ENCODE measurements around the gene MICAL3.

MICAL3 gene

DNA sequence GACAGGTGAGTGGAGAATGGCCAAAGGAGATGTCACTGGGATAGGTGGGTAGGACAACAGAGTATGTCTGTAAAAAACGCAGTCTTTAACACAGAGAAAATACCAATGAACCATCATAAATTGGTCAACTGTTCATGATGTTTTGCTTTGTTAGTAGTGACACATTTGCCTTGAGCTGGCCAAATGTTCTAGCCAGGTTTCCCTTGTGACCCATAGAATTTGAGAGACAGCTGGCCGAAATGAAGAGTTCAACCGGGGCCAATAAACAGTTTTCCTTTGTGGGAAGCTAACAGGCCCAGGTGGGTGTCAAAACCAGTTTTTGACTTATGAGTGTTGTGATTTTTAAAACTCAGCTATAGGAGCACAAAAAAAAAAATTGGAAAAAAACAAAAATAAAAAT, 133.5 kb downstream of the MICAL3 start:
- no peaks in the 10 kb centered on the region for H3K9me3 Mint-ChIP-seq
- ATAC-seq (replicated peaks) = no peak
- no peaks in the 10 kb centered on the region for H3K27me3 Mint-ChIP-seq
- peak overlapping the region; percentile 72 for H3K27ac Mint-ChIP-seq
- H3K4me3 Mint-ChIP-seq = no peak overlapping the region
- peaks cover 54 to 74% of the 10 kb centered on the region in 2 donors for H3K36me3 Mint-ChIP-seq
- peaks cover 9 to 34% of the 10 kb centered on the region in 2 donors for H3K4me1 Mint-ChIP-seq
- DNase-seq = no peak

DNA sequence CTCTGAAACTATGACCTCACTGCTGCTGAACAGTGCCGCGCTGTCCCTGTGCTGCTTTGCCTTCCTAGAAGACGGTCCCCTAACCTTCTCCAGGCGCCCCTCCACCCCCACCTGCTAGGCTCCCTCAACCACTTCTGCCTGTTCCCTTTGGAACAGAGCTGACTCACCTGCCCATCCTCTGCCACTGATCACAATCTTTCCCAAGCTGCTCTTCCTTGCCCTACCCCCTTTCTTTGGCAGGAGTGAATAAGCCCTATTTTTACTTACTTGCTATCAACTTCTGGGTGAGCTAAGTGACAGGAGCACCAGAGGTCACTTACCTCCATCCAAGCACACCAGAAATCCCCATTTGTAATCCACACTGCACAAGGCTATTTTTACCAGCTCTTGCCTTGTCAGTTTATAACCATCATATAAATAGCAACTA, 134.1 kb downstream of the MICAL3 start:
- no peaks in the 10 kb centered on the region for H3K9me3 Mint-ChIP-seq
- peaks cover 9 to 34% of the 10 kb centered on the region in 2 donors for H3K4me1 Mint-ChIP-seq
- ATAC-seq (replicated peaks) (no peak), DNase-seq (no peak)
- peak overlapping the region; percentile 72 for H3K27ac Mint-ChIP-seq
- no peaks in the 10 kb centered on the region for H3K27me3 Mint-ChIP-seq
- peaks cover 57 to 76% of the 10 kb centered on the region in 2 donors for H3K36me3 Mint-ChIP-seq
- H3K4me3 Mint-ChIP-seq = no peak overlapping the region

GRCh38 chr22:17888855-17889254, 135.5 kb downstream of the MICAL3 start:
- no peak overlapping the region for H3K4me3 Mint-ChIP-seq
- H3K36me3 Mint-ChIP-seq = peaks cover 56 to 81% of the 10 kb centered on the region in 2 donors
- DNase-seq (no peak), ATAC-seq (replicated peaks) (peak; percentile 42 to 57)
- no peaks in the 10 kb centered on the region for H3K9me3 Mint-ChIP-seq
- H3K27ac Mint-ChIP-seq = no peak overlapping the region
- peaks cover 9 to 34% of the 10 kb centered on the region in 2 donors for H3K4me1 Mint-ChIP-seq
- no peaks in the 10 kb centered on the region for H3K27me3 Mint-ChIP-seq

- Mint-ChIP-seq H3K4me3 (no peak overlapping the region), H3K9me3 (no peaks in the 10 kb centered on the region), H3K4me1 (peaks cover 9 to 33% of the 10 kb centered on the region in 2 donors), H3K27me3 (no peaks in the 10 kb centered on the region), H3K27ac (peak overlapping the region; percentile 7), H3K36me3 (peaks cover 56 to 79% of the 10 kb centered on the region in 2 donors)
- DNase-seq (no peak), ATAC-seq (replicated peaks) (no peak)
Observed at GRCh38 chr22:17888439-17888838, 135.9 kb downstream of the MICAL3 start.

GRCh38 chr22:17884893-17885292, 139.5 kb downstream of the MICAL3 start:
- no peak for DNase-seq

GRCh38 chr22:17884084-17884483, 140.3 kb downstream of the MICAL3 start:
- Mint-ChIP-seq H3K27ac (peak overlapping the region; percentile 88), H3K4me1 (peaks cover 4 to 19% of the 10 kb centered on the region in 2 donors), H3K9me3 (no peaks in the 10 kb centered on the region), H3K27me3 (no peaks in the 10 kb centered on the region), H3K36me3 (peaks cover 62 to 79% of the 10 kb centered on the region in 2 donors), H3K4me3 (no peak overlapping the region)
- ATAC-seq (replicated peaks) (no peak), DNase-seq (no peak)

More at GRCh38 chr22:17884893-17885292, 139.5 kb downstream of the MICAL3 start:
- no peak for ATAC-seq (replicated peaks)
- peaks cover 55 to 75% of the 10 kb centered on the region in 2 donors for H3K36me3 Mint-ChIP-seq
- H3K4me3 Mint-ChIP-seq = no peak overlapping the region
- no peaks in the 10 kb centered on the region for H3K27me3 Mint-ChIP-seq
- no peak overlapping the region for H3K27ac Mint-ChIP-seq
- H3K4me1 Mint-ChIP-seq = peaks cover 4 to 14% of the 10 kb centered on the region in 2 donors
- no peaks in the 10 kb centered on the region for H3K9me3 Mint-ChIP-seq

- no peak overlapping the region for H3K4me3 Mint-ChIP-seq
- H3K27ac Mint-ChIP-seq = peak overlapping the region; percentile 80
- peaks cover 59 to 77% of the 10 kb centered on the region in 2 donors for H3K36me3 Mint-ChIP-seq
Observed at GRCh38 chr22:17883356-17883755, 141.0 kb downstream of the MICAL3 start.

GRCh38 chr22:17882727-17883126, 141.6 kb downstream of the MICAL3 start:
- peaks cover 2 to 10% of the 10 kb centered on the region in 2 donors for H3K4me1 Mint-ChIP-seq
- H3K27me3 Mint-ChIP-seq = no peaks in the 10 kb centered on the region
- H3K9me3 Mint-ChIP-seq = no peaks in the 10 kb centered on the region
- peaks cover 61 to 79% of the 10 kb centered on the region in 2 donors for H3K36me3 Mint-ChIP-seq
- ATAC-seq (replicated peaks) (no peak), DNase-seq (no peak)
- H3K4me3 Mint-ChIP-seq = no peak overlapping the region
- peak overlapping the region; percentile 80 for H3K27ac Mint-ChIP-seq

More at GRCh38 chr22:17883356-17883755, 141.0 kb downstream of the MICAL3 start:
- no peak for ATAC-seq (replicated peaks)
- H3K9me3 Mint-ChIP-seq = no peaks in the 10 kb centered on the region
- no peaks in the 10 kb centered on the region for H3K27me3 Mint-ChIP-seq
- peaks cover 4 to 13% of the 10 kb centered on the region in 2 donors for H3K4me1 Mint-ChIP-seq
- DNase-seq = no peak

DNA sequence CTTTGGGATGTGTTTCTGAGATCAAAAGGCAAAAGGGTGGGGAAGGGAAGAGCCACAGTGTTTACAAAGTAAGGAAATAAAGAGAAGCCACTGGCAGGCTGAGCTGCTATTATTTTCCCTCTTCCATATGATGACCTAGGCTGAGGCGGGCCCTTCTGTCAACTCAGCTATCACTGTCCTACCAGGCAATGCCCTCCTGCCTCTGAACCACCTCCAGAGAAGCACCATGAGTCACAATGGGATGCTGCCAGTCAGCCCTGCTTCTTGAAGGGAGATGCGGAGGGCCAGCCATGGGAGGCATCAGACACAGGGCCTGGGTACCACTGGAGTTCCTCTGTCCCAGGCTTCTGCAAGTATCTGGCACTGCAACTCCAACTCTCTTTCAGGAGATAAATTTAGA, 142.2 kb downstream of the MICAL3 start:
- H3K9me3 Mint-ChIP-seq = no peaks in the 10 kb centered on the region
- H3K27me3 Mint-ChIP-seq = no peaks in the 10 kb centered on the region
- no peak overlapping the region for H3K27ac Mint-ChIP-seq
- ATAC-seq (replicated peaks) (no peak), DNase-seq (no peak)
- no peak overlapping the region for H3K4me3 Mint-ChIP-seq
- H3K4me1 Mint-ChIP-seq = peaks cover 2 to 10% of the 10 kb centered on the region in 2 donors
- H3K36me3 Mint-ChIP-seq = peaks cover 61 to 76% of the 10 kb centered on the region in 2 donors

- Mint-ChIP-seq H3K36me3 (peaks cover 58 to 73% of the 10 kb centered on the region in 2 donors), H3K9me3 (no peaks in the 10 kb centered on the region), H3K4me1 (peaks cover 2 to 10% of the 10 kb centered on the region in 2 donors), H3K27me3 (no peaks in the 10 kb centered on the region), H3K27ac (peak overlapping the region; percentile 43), H3K4me3 (no peak overlapping the region)
- DNase-seq (no peak), ATAC-seq (replicated peaks) (no peak)
Observed at GRCh38 chr22:17881366-17881765, 143.0 kb downstream of the MICAL3 start.

GRCh38 chr22:17880468-17880867, 143.9 kb downstream of the MICAL3 start:
- ATAC-seq (replicated peaks) = no peak
- no peak overlapping the region for H3K4me3 Mint-ChIP-seq
- H3K27me3 Mint-ChIP-seq = no peaks in the 10 kb centered on the region
- peaks cover 2 to 10% of the 10 kb centered on the region in 2 donors for H3K4me1 Mint-ChIP-seq
- H3K9me3 Mint-ChIP-seq = no peaks in the 10 kb centered on the region
- peaks cover 53 to 65% of the 10 kb centered on the region in 2 donors for H3K36me3 Mint-ChIP-seq
- DNase-seq = no peak
- H3K27ac Mint-ChIP-seq = no peak overlapping the region

DNA sequence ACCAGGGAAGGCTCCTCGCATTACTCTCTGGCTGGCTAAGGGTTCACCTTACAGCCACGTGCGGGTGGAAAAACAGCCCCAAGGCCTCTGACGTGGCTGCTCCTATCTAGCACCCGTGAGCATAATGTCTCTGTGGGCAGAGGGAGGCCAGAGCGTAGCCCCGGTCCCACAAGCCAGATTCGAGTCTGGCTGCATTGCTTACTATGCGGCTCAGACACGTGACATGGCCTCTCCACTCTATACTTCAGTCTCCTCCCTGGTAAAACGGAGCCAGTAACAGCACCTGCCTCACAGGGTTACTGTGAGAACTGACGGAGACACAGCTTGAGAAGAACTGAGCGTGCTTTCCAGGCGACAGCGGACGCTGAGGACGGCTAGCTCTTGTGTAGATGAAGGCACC, 144.3 kb downstream of the MICAL3 start:
- no peaks in the 10 kb centered on the region for H3K27me3 Mint-ChIP-seq
- H3K27ac Mint-ChIP-seq = no peak overlapping the region
- DNase-seq (no peak), ATAC-seq (replicated peaks) (no peak)
- H3K4me1 Mint-ChIP-seq = peaks cover 2 to 10% of the 10 kb centered on the region in 2 donors
- peaks cover 53 to 64% of the 10 kb centered on the region in 2 donors for H3K36me3 Mint-ChIP-seq
- no peak overlapping the region for H3K4me3 Mint-ChIP-seq
- H3K9me3 Mint-ChIP-seq = no peaks in the 10 kb centered on the region

DNA sequence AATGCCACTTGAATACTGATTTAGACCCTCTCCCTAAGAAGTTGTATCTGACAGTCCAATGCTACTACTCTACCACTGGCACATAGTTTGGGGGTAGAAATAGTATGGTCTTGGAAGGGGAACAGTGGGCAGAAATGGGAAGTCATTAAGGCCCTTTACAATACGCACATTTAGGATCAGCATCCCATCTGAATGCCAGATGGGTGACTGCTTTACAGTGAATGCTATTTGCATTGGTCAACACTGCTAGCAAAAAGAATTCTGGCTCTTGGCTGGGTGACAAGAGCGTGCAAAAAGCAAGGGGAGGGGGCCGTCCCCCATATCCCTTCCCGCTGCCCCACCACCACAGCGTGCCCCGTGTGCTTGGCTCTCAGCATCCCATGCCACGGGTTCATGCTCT, 145.4 kb downstream of the MICAL3 start:
- DNase-seq = no peak
- no peak for ATAC-seq (replicated peaks)
- Mint-ChIP-seq H3K36me3 (peaks cover 49 to 59% of the 10 kb centered on the region in 2 donors), H3K27ac (no peak overlapping the region), H3K4me3 (no peak overlapping the region), H3K9me3 (no peaks in the 10 kb centered on the region), H3K4me1 (peaks cover 2 to 10% of the 10 kb centered on the region in 2 donors), H3K27me3 (no peaks in the 10 kb centered on the region)

- Mint-ChIP-seq H3K27me3 (no peaks in the 10 kb centered on the region), H3K27ac (no peak overlapping the region), H3K36me3 (peaks cover 51 to 62% of the 10 kb centered on the region in 2 donors), H3K9me3 (no peaks in the 10 kb centered on the region), H3K4me3 (no peak overlapping the region), H3K4me1 (peaks cover 2 to 17% of the 10 kb centered on the region in 2 donors)
- no peak for DNase-seq
- ATAC-seq (replicated peaks) = no peak
Observed at GRCh38 chr22:17878186-17878694, 146.1 kb downstream of the MICAL3 start.

Data from stimulated activated naive B cell treated with anti-CD40 and anti-IgM and Interleukin-4, amounts not matched to agents 10 μg/mL and 1 μg/mL and 100 μg/mL, for 72 hours (primary cell).